HepG2 (cell line): ENCODE data around the gene COLQ. TPM values are rescaled to one million over a fixed set of nuclear protein-coding genes. Genes with fewer than 3 reads are reported as not detected.

Source experiments
- ATAC-seq: fragments of 200-7000 bp; cut with Tn5 transposase; 3 replicates; pipeline ENCODE4 v1.9.1; 2020; ENCODE audit warnings: mild to moderate bottlenecking, moderate library complexity
- BruUV-seq: library from RNA; stranded (reverse); fragments of 400-500 nt; replicated peaks from 2 replicates; lab custom pipeline; 2021; lab: Mats Ljungman, UMichigan
- CTCF ChIA-PET: fragments of 300-600 bp; formaldehyde crosslinking; extraction: SDS; loops from one replicate; lab custom pipeline; 2021; ENCODE audit warnings: low total read pairs, inconsistent platforms, low intra/inter-chr PET ratio; lab: Yijun Ruan, JAX
- POLR2A ChIA-PET: fragments of 350-600 bp; sonication (Branson Sonifier 250); formaldehyde crosslinking; loops from one replicate; lab custom pipeline; 2020; ENCODE audit warnings: antibody characterized with exemption, inconsistent platforms; lab: Yijun Ruan, JAX
- DNase-seq: peaks from one replicate; pipeline ENCODE4 v3.0.0-alpha.2; 2015; ENCODE audit warnings: low spot score
- FAIRE-seq: peaks from 3 replicates; lab custom pipeline; 2011; peaks lifted over from hg19 to GRCh38; lab: Jason Lieb, UNC
- H2AFZ ChIP-seq: one replicate; pipeline ENCODE4 v1.6.1; 2011; ENCODE audit warnings: low read length, inconsistent platforms
- H3K27ac ChIP-seq: fragments of 300-600 bp; 3 replicates; pipeline ENCODE4 v1.8.0; 2011; ENCODE audit warnings: mixed run types, mild to moderate bottlenecking, mixed read lengths, low read length, inconsistent platforms; ENCODE audit not compliant: insufficient read depth; ENCODE audit errors: extremely low read length
- H3K27me3 ChIP-seq, 2 experiments: fragments of 200-600 bp in 1 of 2; 2 replicates in 1 of 2; 3 replicates in 1 of 2; pipeline versions ENCODE4 v1.6.0 to v1.8.0; 2011; ENCODE audit warnings: low read length in 2 of 2, mild to moderate bottlenecking in 2 of 2, moderate library complexity in 2 of 2, inconsistent platforms in 1 of 2; ENCODE audit not compliant: insufficient read depth in 2 of 2, control insufficient read depth in 1 of 2
- H3K36me3 ChIP-seq, 2 experiments: fragments of 200-600 bp in 1 of 2; replicated peaks in 1 of 2; 2 replicates in 1 of 2; 3 replicates in 1 of 2; pipeline versions ENCODE4 v1.5.1 to v1.8.0; 2011; ENCODE audit warnings: low read length in 2 of 2, inconsistent platforms in 1 of 2; ENCODE audit not compliant: insufficient read depth in 2 of 2, control insufficient read depth in 1 of 2
- H3K4me1 ChIP-seq: 2 replicates; pipeline ENCODE4 v1.5.1; 2012; ENCODE audit warnings: low read length, inconsistent platforms; ENCODE audit not compliant: insufficient read depth
- H3K4me2 ChIP-seq: 2 replicates; pipeline ENCODE4 v1.6.0; 2011; ENCODE audit warnings: low read depth, low read length, inconsistent platforms
- H3K4me3 ChIP-seq, 3 experiments: fragments of 200-600 bp in 1 of 3; sonication (generic), shearing (Covaris generic) in 1 of 3; replicated peaks in 1 of 3; 2 replicates each; pipeline ENCODE4 v1.5.1; 2011 to 2016; ENCODE audit warnings: low read length in 3 of 3, inconsistent platforms in 2 of 3, low read depth in 2 of 3, mild to moderate bottlenecking in 2 of 3, control low read depth in 1 of 3, mixed read lengths in 1 of 3; ENCODE audit not compliant: insufficient read depth in 1 of 3
- H3K79me2 ChIP-seq: one replicate; pipeline ENCODE4 v1.6.1; 2011; ENCODE audit warnings: low read length, inconsistent platforms; ENCODE audit not compliant: insufficient read depth
- H3K9ac ChIP-seq: 2 replicates; pipeline ENCODE4 v1.6.0; 2011; ENCODE audit warnings: mild to moderate bottlenecking, low read depth, low read length, inconsistent platforms; ENCODE audit not compliant: insufficient read depth
- H3K9me3 ChIP-seq: 2 replicates; pipeline ENCODE4 v1.5.1; 2012; ENCODE audit warnings: mild to moderate bottlenecking, low read length
- H4K20me1 ChIP-seq: 2 replicates; pipeline ENCODE4 v1.6.0; 2011; ENCODE audit warnings: inconsistent platforms, mild to moderate bottlenecking, low read length, moderate library complexity; ENCODE audit not compliant: insufficient read depth
- ATRX ChIP-seq: sonication (generic); formaldehyde crosslinking; IDR thresholded peaks from 2 replicates; pipeline ENCODE4 v1.4.0; 2020; ENCODE audit warnings: missing genetic modification reagents, borderline replicate concordance
- CREB3 ChIP-seq: sonication (generic); formaldehyde crosslinking; IDR thresholded peaks from 2 replicates; pipeline ENCODE4 v1.5.0; 2020; ENCODE audit warnings: missing genetic modification reagents
- MYPOP ChIP-seq: sonication (generic); formaldehyde crosslinking; IDR thresholded peaks from 2 replicates; pipeline ENCODE4 v1.8.1; 2023; ENCODE audit warnings: mild to moderate bottlenecking, moderate library complexity, missing genetic modification reagents
- ZNF354B ChIP-seq: sonication (generic); formaldehyde crosslinking; IDR thresholded peaks from 2 replicates; pipeline ENCODE4 v1.8.0; 2022; ENCODE audit warnings: mild to moderate bottlenecking, missing genetic modification reagents
- WGBS: methylation state at CpG from one replicate; pipeline ENCODE4 v1.1.6; 2017; ENCODE audit warnings: low lambda C conversion rate; 5-methylcytosine and 5-hydroxymethylcytosine counted together
- in situ Hi-C: cut with HindIII; loops from 2 replicates; pipeline ENCODE4 v1.10.0; 2017; ENCODE audit warnings: low pct_unique_long_range_greater_than_20kb; ENCODE audit not compliant: extremely low pct_ligation_motif_present
- intact Hi-C: fragments of 100-400 bp; cut with micrococcal nuclease; formaldehyde crosslinking; loops from one replicate; pipeline ENCODE4 v1.10.0; 2022; ENCODE audit not compliant: unreplicated experiment
- polyA plus RNA-seq, 8 experiments: library from polyadenylated mRNA; depleted of rRNA in 3 of 8; stranded (reverse) in 7 of 8; unstranded in 1 of 8; fragments of >200 nt; fragmentation: Illumina TruSeq in 4 of 8; extraction: Trizol in 4 of 8; gene quantifications; 2 replicates each; pipeline versions ENCODE4 v1.2.1 to v1.2.3, GENCODE V29; 2011 to 2016; ENCODE audit warnings: low read depth in 4 of 8, missing spikeins in 1 of 8, mixed read lengths in 1 of 8; ENCODE audit not compliant: insufficient read depth in 1 of 8
- total RNA-seq, 5 experiments: library from RNA; depleted of rRNA; stranded (reverse); fragments of >200 nt; fragmentation: Illumina TruSeq; extraction: Trizol; gene quantifications; 2 replicates each; pipeline ENCODE4 v1.2.3, GENCODE V29; 2016; ENCODE audit warnings: low read depth in 1 of 5
- TF ChIP-seq, protein P1 (sequence below): sonication (generic); formaldehyde crosslinking; IDR thresholded peaks from 2 replicates; pipeline ENCODE4 v1.4.0; 2020; ENCODE audit warnings: mild to moderate bottlenecking, missing genetic modification reagents, borderline replicate concordance
- TF ChIP-seq, protein P2 (sequence below): sonication (generic); formaldehyde crosslinking; IDR thresholded peaks from 2 replicates; pipeline ENCODE4 v1.4.0; 2020; ENCODE audit warnings: missing genetic modification reagents

The COLQ gene
- total and polyA plus RNA-seq, 2 of the 13 experiments (the other 11 are each of a cell fraction or from before 2014, with no cell fraction given): 0.31 to 0.46 TPM

GRCh38 chr3:15506571-15506970 is 14.9 kb downstream of the COLQ start:
- Histone ChIP-seq H3K4me2 (no peak overlapping the region), H3K9me3 (no peaks in the 10 kb centered on the region), H3K4me3 (no peak overlapping the region), H3K9ac (no peak overlapping the region), H3K36me3 (no peaks in the 10 kb centered on the region), H3K4me1 (no peaks in the 10 kb centered on the region), H4K20me1 (no peaks in the 10 kb centered on the region), H3K79me2 (no peaks in the 10 kb centered on the region), H3K27me3 (peaks cover 0 to 4% of the 10 kb centered on the region in 2 experiments; a peak in 1 of 5 replicates), H2AFZ (no peak overlapping the region), H3K27ac (no peak overlapping the region)
- ATAC-seq: no peak
- in situ Hi-C loops (no loop called here), intact Hi-C loops (no loop called here)
- no peak for FAIRE-seq
- no peak for DNase-seq
- ChIA-PET POLR2A (no interaction called here), CTCF (no interaction called here)
- BruUV-seq: no TSS peak
- 38% methylated on average over 3 of the region's 3 CpGs for WGBS
- TF ChIP-seq CREB3 (no peak), MYPOP (CRISPR knock-in tag) (no peak), ZNF354B (no peak), ATRX (CRISPR knock-in tag) (no peak)
- TF ChIP-seq, protein P1, sequence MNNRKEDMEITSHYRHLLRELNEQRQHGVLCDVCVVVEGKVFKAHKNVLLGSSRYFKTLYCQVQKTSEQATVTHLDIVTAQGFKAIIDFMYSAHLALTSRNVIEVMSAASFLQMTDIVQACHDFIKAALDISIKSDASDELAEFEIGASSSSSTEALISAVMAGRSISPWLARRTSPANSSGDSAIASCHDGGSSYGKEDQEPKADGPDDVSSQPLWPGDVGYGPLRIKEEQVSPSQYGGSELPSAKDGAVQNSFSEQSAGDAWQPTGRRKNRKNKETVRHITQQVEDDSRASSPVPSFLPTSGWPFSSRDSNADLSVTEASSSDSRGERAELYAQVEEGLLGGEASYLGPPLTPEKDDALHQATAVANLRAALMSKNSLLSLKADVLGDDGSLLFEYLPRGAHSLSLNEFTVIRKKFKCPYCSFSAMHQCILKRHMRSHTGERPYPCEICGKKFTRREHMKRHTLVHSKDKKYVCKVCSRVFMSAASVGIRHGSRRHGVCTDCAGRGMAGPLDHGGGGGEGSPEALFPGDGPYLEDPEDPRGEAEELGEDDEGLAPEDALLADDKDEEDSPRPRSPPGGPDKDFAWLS (CRISPR knock-in tag): no peak
- TF ChIP-seq, protein P2, sequence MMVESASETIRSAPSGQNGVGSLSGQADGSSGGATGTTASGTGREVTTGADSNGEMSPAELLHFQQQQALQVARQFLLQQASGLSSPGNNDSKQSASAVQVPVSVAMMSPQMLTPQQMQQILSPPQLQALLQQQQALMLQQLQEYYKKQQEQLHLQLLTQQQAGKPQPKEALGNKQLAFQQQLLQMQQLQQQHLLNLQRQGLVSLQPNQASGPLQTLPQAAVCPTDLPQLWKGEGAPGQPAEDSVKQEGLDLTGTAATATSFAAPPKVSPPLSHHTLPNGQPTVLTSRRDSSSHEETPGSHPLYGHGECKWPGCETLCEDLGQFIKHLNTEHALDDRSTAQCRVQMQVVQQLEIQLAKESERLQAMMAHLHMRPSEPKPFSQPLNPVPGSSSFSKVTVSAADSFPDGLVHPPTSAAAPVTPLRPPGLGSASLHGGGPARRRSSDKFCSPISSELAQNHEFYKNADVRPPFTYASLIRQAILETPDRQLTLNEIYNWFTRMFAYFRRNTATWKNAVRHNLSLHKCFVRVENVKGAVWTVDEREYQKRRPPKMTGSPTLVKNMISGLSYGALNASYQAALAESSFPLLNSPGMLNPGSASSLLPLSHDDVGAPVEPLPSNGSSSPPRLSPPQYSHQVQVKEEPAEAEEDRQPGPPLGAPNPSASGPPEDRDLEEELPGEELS: no peak
